BLaER1 treated with 17β-estradiol and CSF1 and Interleukin-3, amounts not matched to agents 10 nM and 100 nM (cell line): ENCODE measurements around the gene ACOX2.

Experiments used
- H3K27ac ChIP-seq, 11 experiments: shearing (Covaris generic); formaldehyde crosslinking; 2 replicates each; pipeline ENCODE4 v1.8.1; 2022
- H3K27me3 ChIP-seq, 11 experiments: shearing (Covaris generic); formaldehyde crosslinking; 2 replicates each; pipeline ENCODE4 v1.8.1; 2022
- H3K36me3 ChIP-seq, 11 experiments: shearing (Covaris generic); formaldehyde crosslinking; 2 replicates each; pipeline ENCODE4 v1.8.1; 2022
- H3K4me1 ChIP-seq, 10 experiments: shearing (Covaris generic); formaldehyde crosslinking; 2 replicates each; pipeline ENCODE4 v1.8.1; 2022
- H3K4me2 ChIP-seq, 11 experiments: shearing (Covaris generic); formaldehyde crosslinking; 2 replicates each; pipeline ENCODE4 v1.8.1; 2022
- H3K4me3 ChIP-seq, 10 experiments: shearing (Covaris generic); formaldehyde crosslinking; 2 replicates each; pipeline ENCODE4 v1.8.1; 2022
- H3K9ac ChIP-seq, 11 experiments: shearing (Covaris generic); formaldehyde crosslinking; 2 replicates each; pipeline ENCODE4 v1.8.1; 2022
- H3K9me3 ChIP-seq, 11 experiments: shearing (Covaris generic); formaldehyde crosslinking; replicated peaks in 1 of 11; 2 replicates each; pipeline ENCODE4 v1.8.1; 2022
- H4K20me1 ChIP-seq, 11 experiments: shearing (Covaris generic); formaldehyde crosslinking; 2 replicates each; pipeline ENCODE4 v1.8.1; 2022
- Cebpa-rat ChIP-seq, 11 experiments: shearing (Covaris generic); IDR thresholded peaks; 2 replicates each; pipeline ENCODE4 v1.8.1; 2022

ACOX2 gene

DNA sequence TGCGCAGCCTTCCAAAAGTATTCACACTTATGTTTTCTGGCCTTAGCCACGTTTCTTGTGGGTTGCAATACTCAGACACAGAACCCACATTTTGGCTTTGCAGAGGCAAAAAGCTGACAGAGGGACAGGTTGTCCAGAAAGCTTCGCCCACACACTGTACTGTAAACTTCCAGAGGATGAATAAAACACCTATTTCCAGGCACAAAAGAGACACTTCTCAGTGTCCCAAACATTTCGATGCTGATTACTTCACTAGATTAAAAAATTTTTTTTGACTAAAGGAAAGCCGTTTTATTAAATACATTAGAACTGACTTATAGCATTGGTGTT lies 73.1 kb downstream of the ACOX2 start:
- Histone ChIP-seq H3K4me2 (peak overlapping the region; percentile 51 to 78 (median 65)), H3K4me1 (peaks cover 12 to 20% (median 14%) of the 10 kb centered on the region in 10 experiments; a peak in 19 of 20 replicates), H3K27me3 (no peaks in the 10 kb centered on the region), H4K20me1 (no peaks in the 10 kb centered on the region), H3K36me3 (no peaks in the 10 kb centered on the region), H3K4me3 (0 out of 20 replicates have a peak overlapping the region, but pooled peaks of 2 of the 10 experiments have one; percentile 6 to 27), H3K9ac (0 out of 22 replicates have a peak overlapping the region, but pooled peaks of 1 of the 11 experiments have one; percentile 7), H3K27ac (no peak overlapping the region), H3K9me3 (no peaks in the 10 kb centered on the region)
- no peak for TF ChIP-seq Cebpa-rat (IDR thresholded peaks at IDR 0.05)

- Histone ChIP-seq H3K9me3 (0 out of 22 replicates have a peak, but pooled peaks cover 0 to 1% (median 0%) of the 10 kb centered on the region in 11 experiments), H3K36me3 (no peaks in the 10 kb centered on the region), H3K9ac (0 out of 22 replicates have a peak overlapping the region, but pooled peaks of 1 of the 11 experiments have one; percentile 7), H3K4me1 (peaks cover 12 to 15% (median 14%) of the 10 kb centered on the region in 10 experiments; a peak in 19 of 20 replicates), H3K27ac (no peak overlapping the region), H3K27me3 (no peaks in the 10 kb centered on the region), H3K4me3 (peak overlapping the region in 5 of 10 experiments; percentile 6 to 32 (median 17); a peak in 4 of 20 replicates), H4K20me1 (no peaks in the 10 kb centered on the region), H3K4me2 (peak overlapping the region; percentile 51 to 78 (median 65))
- TF ChIP-seq Cebpa-rat (IDR thresholded peaks at IDR 0.05) = no peak
These were observed 73.6 kb downstream of the ACOX2 start for GRCh38 chr3:58463181-58463941.

GRCh38 chr3:58462829-58463180 lies 74.2 kb downstream of the ACOX2 start:
- no peaks in the 10 kb centered on the region for H3K27me3 ChIP-seq
- H3K9me3 ChIP-seq = peaks cover 0 to 5% (median 0%) of the 10 kb centered on the region in 11 experiments; a peak in 1 of 22 replicates
- no peak overlapping the region for H3K4me3 ChIP-seq
- TF ChIP-seq Cebpa-rat (IDR thresholded peaks at IDR 0.05) = no peak
- H3K27ac ChIP-seq = no peak overlapping the region
- peak overlapping the region; percentile 51 to 78 (median 65); a peak in 19 of 22 replicates for H3K4me2 ChIP-seq
- peaks cover 12 to 15% (median 14%) of the 10 kb centered on the region in 10 experiments; a peak in 19 of 20 replicates for H3K4me1 ChIP-seq
- H3K9ac ChIP-seq = no peak overlapping the region
- H4K20me1 ChIP-seq = no peaks in the 10 kb centered on the region
- H3K36me3 ChIP-seq = no peaks in the 10 kb centered on the region

- H3K27ac ChIP-seq = no peak overlapping the region
- H3K4me1 ChIP-seq = peaks cover 12 to 15% (median 14%) of the 10 kb centered on the region in 10 experiments; a peak in 19 of 20 replicates
- no peaks in the 10 kb centered on the region for H3K27me3 ChIP-seq
- H3K4me2 ChIP-seq = no peak overlapping the region
- no peaks in the 10 kb centered on the region for H4K20me1 ChIP-seq
- TF ChIP-seq Cebpa-rat (IDR thresholded peaks at IDR 0.05) = no peak
- H3K36me3 ChIP-seq = no peaks in the 10 kb centered on the region; a peak in 1 of 22 replicates
- no peak overlapping the region for H3K9ac ChIP-seq
- H3K4me3 ChIP-seq = no peak overlapping the region
- H3K9me3 ChIP-seq = peaks cover 23 to 36% (median 33%) of the 10 kb centered on the region in 11 experiments
These were observed 77.8 kb downstream of the ACOX2 start for GRCh38 chr3:58459160-58459559.
